Myocyte (in vitro differentiated cells): ENCODE measurements around the gene MORC4. TPM values are rescaled to one million over a fixed set of nuclear protein-coding genes. Genes with fewer than 3 reads are reported as not detected.

Experiments
- DNase-seq: peaks from one replicate; pipeline ENCODE4 v3.0.0-alpha.2; 2012; ENCODE audit warnings: low read depth
- polyA plus RNA-seq: library from polyadenylated mRNA; unstranded; fragments of >200 nt; gene quantifications from one replicate; pipeline ENCODE4 v1.2.1, GENCODE V29; 2012; ENCODE audit warnings: missing spikeins
- total RNA-seq: library from RNA; depleted of rRNA; stranded (reverse); fragments of >200 nt; gene quantifications from 2 replicates; pipeline ENCODE4 v1.2.3, GENCODE V29; 2014

MORC4 gene
- 30.6 and 31.8 TPM in 2 replicates for total RNA-seq
- polyA plus RNA-seq, result 23.9 TPM

DNA sequence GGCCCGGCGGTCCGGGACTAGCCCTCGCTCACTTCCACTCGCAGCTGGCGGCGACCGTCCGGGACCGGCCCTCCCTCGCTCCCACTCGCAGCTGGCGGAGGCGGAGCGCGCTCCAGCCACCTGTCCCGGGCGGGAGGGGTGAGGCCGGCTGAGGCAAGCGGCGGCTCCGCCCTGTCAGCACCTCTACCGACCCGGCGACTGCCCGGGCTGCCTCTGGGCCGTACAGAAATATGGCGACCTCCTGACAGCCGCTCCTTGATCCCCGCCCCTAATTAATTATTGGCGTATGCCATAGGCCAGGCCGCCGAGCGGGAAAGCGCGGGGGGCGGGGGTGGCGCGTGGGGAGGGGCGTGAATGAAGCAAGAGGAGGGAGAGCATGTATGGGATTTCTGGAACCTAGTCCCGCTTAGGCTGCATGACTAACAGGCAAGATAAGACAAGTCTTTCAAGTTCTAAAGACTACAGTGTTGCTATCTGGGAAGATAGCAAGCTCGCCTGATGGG lies at the start of gene MORC4:
TSS of gene MORC4 (minus strand) at position 200 of the 503 bp plus-strand sequence. CDS start 243 bp downstream, outside the sequence.
- DNase-seq, result peak; percentile 80

DNA sequence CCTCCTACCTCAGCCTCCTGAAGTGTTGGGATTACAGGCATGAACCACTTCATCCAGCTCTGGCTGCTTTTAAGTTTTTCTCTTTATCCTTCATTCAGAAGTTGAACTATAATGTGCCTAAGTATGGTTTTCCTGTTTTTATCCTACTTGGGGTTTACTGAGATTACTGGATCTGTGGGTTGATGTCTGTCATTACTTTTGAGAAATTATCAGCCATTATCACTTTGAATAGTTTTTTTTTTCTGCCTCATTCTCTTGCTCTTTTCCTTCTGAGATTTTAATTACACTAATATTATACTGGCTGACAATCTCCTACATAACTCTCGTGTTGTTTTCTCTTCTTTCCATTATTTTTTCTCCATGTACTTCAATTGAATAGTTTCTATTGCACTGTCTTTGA lies 47.6 kb upstream of the MORC4 start:
- no peak for DNase-seq

DNA sequence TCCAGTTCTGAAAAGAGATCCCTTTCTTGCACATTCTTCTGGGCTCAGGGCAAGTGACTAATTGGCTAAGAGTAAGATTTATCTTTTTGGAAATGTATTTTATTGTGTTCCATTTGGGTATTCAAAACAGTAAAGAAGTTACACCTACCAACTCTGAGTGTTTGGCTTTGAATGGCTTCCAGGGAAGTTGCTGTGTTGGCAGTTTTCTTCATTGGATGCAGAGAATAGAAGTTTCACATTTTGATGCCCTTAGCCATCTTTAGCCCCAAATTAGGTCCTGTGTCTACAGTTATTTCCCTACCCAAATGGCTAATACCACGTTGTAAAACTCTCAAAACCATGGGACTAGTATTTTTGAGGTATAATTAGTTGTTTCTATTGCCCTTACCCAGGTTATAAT lies 29.7 kb upstream of the MORC4 start:
- no peak for DNase-seq

DNA sequence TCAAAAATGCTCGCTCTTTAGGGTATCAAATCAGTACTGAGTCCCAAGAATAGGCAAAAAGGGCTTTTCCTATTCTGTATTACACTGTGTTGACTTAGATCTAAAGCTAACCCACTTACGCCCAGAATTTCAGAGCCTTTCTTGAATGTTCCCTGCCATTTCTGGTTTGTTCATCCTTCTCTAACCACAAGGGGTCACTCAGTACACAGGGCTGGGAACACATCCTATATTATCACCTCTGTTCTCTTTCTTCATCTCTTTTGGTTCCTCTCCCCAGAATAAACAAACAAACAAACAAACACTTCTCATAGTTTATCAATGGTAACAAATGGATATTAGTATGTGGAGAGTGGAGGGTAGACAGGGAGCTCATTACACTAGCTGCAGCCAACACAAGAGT lies 25.5 kb upstream of the MORC4 start:
- peak; percentile 13 for DNase-seq

DNA sequence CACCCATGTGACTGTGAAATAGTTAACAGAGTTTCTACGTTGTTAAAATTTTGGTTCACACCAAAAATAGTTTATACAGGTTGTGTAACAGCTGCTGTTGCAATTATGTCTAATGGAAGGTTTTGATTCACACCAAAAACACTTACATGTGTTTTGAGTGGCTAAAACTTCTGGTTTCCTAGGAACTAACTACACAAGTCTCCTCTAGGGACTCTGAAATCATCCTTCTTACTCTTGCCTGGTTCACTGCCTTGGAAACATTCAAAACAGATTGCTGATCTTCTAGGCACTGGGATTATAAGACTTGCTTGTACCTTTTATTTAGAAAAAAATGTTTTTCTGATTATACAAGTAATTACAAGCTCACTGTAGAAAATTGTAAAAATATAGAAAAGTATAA lies 14.9 kb upstream of the MORC4 start:
- peak; percentile 9 for DNase-seq

DNA sequence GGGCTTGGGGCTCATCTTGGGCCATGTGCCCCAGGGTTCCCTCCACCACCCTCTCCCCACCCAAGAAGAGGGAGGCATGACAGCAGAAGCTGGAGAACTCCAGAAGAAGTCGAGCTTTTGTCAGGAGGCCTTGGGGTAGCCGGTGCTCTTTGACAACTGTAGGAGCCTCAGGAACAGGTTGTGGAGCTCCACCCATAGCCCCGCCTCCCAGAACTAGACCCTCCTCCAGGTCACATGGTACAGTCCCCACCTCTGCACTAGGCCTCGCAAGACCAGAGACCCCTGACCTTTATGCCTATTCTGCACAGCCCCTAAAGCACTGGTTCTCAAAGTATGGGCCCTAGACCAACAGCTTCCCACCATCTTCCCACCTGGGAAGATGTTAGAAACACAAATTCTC lies 8.0 kb upstream of the MORC4 start:
- no peak for DNase-seq

DNA sequence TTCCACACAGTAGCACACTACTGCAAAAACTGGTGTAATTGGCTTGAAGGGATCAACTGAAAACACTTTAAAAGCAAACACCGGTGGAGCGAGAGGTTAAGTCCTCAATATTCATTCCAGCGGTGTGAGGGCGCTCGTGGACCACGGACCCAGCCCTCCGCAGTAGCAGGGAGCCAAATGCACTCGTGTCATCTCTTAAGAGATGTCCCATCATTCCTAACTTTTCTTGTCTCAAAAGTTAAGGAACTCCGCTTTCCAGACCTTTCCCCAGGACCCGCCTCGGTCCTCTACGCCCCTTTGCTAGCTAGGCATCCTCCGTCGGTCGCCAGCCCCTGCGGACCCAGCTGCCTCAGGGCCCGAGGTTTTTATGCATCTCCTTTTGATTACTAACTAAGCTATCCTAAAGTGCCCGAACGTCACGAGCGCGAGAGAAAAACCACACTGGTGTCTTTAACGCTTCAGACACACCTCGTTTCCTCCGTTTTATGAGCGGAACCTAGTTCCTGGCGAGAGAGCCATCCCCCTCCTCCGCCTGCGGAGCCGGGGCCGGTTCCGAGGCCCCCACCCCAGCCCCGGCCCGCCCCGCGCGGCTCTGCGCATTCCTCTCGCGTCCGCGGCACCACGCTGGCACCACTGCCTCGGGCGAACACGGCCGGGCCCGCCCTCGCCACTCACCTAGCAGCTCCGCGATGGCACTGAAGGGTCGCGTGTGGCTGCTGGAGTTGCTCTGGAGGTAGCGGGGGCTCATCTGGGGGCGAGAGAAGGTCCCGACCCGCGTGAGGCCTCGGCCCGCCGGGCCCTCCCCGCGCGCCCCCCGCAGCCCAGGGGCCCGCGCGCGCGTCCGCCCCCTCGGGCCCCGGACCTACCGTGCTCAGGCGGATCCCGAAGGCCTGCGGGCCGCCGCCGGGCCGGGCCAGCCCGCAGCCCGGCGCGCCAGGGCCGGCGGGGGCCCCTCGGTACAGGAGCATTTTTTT lies 723 bp downstream of the MORC4 start:
- peak; percentile 62 for DNase-seq

DNA sequence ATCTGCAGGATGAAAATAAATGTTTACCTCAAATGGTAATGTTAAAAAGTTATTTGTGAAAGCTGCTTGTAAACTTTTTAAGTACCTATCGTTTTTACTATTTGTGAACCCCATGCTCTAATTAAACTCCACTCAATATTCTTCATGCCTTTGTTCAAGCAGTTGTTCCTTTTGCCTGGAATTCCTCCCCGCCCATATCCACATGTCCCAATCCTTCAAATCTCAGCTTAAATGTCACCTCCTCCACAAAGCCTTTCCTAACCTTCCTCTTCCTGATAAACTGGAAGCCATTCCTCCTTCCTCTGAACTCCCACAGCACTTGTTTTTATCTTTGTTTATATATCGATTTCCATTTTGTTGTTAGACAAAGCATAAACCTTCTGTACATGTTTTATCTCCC lies 2.4 kb downstream of the MORC4 start:
- peak; percentile 50 for DNase-seq

DNA sequence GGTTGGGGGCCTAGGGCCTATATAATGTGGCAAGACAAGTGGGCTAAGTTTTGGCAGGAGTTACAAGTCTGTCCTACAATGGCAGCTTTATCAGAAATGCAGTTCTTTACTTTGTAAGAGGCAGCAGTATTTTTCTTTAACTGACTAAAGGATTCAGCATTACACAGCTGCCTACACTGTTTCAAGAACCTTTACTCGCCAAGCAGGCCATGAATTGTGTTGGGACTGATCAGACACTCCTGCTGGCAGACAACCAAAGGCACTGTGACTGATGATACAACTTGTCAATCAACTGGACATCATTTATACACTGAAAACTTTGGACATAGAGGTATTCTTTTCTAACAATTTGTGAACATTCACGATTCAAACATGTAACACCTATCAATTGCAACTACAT lies 4.3 kb downstream of the MORC4 start:
- no peak for DNase-seq

DNA sequence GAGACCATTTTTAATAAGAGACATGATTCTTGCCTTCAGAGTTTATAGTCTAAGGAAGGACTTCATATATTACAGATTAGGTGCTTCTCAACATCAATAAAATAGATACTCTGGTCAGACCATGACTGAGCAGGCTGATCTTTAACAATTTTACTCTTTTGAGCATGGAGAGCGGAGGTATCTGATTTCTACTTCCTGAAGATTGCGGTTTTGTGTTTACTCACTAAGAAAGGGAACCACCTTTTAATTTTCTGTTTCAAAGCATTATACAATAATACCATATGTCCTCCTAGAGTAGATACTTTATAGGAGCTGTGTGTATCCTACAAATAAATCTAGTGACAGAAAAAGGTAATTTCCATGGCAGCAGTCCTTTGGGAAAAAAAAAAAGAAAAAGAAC lies 12.5 kb downstream of the MORC4 start:
- DNase-seq, result no peak

DNA sequence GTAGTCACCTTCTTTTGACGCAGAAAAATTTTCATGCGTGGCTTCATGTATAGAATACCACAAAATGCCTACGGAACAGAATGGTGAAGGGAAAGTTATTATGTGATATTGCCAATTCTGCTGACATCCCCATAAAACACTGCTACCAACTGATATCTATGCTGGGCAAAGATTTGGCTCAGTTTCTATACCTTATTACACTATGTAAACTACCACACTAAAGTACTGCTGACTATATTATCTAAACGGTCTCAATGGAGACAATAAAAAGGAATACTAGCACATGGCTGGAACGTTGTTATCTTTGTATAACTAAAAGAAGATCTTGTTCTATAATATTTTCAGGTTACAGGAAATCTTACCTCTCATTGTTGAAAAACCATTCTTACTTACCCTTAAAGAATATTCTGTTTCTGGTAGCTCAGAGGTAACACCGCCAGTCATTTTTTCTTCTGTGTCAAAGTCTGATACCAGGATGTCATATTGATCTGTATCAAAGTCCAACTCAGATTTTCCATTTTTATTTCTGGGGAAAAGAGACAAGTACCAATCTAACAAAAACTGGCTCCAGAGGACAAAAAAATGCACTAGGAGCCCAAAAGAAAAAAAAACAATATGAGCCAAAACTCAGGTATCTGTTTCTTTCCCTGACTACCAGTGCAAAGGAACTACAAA lies 18.9 kb downstream of the MORC4 start:
- no peak for DNase-seq

DNA sequence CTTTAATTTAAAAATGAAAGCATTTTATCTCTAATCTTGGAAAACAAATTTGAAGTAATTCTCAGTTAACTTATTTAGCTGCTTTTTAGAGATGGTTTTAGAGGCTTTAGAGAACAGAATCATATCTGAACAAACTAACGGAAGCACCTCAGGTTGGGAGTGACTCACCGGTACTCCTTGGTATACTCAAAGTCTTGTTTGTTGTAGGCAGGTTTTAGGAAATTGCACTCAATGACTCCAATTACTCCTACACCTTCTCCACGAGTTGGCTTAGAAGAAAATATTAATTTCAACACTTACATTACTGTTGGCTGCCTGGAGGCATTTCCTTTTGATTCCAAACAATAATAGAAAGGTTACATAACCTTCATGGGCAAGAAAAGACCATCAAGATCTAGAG lies 23.6 kb downstream of the MORC4 start:
- DNase-seq, result no peak

DNA sequence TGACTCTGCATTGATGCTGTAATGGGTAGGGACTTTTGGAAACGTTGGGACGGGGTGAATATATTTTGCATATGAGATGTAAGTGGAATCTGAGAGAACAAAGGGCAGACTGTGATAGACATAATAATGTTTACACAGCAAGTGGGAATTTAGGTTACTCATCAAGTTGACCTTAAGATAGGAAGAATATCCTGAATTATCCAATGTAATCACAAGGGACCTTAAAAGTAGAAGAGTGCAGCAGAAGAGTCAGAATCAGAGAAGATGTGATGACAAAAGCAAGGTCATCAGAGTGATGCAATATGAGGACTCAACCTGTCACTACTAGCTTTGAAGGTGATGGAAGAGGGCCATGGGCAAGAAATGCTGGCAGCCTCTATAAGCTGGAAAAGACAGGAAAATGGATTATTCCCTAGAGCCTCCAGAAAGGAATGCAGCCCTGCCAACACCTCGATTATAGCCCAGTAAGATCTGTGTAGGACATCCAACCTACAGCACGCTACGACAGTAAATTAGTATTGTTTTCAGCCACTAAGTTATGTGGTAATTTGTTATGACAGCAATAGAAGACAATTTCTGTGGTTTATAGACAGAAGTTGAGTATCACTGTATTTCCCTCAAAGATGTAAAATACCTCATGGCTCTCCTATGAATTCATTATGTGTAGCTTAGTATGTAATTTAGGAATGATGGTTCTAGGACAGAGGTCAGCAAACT lies 26.4 kb downstream of the MORC4 start:
- DNase-seq, result no peak

DNA sequence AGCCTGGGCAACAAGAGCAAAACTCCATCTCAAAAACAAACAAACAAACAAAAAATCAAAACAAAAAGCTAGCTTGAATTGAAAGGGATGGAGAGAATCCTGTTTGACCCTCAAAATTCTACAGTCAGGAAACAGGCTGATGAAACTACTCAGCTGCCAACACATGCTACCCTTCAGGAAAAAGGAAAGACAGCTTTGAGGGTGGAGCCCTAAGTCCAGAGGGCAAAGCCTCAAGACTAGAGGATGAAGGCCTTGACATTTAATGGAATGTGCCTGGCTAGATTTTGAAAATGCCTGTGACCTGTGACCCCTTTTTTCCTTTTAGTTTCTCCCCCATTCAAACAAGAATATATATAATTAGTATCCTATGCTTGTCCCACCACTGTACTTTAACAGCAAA lies 27.1 kb downstream of the MORC4 start:
- no peak for DNase-seq

DNA sequence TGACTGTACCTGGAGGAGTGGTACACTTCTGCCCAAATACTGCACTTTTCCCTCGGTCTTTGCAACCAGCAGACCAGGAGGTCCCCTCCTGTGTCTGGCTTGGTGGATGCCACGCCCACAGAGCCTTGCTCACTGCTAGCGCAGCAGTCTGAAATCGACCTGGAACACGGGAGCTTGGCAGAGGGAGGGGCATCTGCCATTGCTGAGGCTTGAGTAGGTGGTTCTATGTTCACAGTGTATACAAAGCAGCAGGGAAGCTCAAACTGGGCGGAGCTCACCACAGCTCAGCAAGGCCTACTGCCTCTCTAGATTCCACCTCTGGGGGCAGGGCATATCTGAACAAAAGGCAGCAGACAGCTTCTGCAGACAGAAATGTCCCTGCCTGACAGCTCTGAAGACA lies 33.5 kb downstream of the MORC4 start:
- DNase-seq, result peak; percentile 5

DNA sequence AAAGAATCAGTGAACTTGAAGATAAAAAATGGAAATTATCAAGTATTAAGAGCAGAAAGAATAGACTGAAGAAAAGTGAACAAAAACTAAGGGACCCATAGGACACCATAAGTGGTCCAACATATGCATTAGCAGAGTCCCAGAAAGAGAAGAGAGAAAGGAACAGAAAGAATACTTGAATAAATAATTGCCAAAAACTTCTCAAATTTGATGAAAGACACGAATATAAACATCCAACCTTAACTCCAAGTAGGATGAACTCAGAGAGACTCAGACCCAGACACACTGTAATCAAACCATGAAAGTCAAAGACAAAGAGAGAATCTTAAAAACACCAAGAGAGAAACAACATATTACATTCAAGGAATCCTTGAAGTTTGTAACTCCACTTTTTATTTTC lies 35.7 kb downstream of the MORC4 start:
- no peak for DNase-seq

DNA sequence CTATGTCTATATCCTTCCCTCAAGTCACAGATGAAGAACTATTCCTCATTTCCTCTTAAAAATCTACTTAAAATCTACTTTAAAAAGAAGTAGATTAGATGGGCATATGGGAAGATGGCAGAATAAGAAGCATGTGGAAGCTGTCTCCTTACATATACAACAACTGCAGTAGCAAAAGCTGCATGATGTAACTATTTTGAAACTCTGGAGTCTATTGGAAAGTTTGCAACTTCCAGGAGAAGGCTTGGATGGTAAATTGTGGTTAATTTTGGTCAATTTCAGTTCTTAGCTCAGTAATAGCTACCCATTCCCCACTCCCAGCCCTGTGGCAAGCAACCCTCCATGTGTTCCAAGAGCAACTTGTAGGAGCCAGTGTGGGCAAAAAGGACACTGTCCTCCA lies 36.9 kb downstream of the MORC4 start:
- DNase-seq, result no peak

DNA sequence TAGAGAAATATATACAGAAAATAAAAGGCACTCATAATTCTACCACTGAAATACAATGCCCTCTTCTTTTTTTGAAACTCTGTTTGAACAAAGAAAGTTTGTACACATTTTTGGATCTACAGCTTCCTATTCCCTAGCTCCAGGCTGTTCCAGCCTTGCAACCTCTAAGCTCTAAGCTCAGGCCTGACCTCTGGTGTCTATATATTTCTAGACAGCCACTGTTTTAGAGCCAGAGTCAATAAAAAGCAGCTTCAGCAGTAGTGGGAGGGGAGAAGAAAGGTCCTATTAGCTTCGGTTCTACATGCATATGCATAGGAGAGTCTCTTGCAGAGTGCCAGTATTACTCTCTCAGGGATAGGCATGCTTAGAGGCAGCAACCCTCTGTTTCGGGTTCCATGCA lies 40.1 kb downstream of the MORC4 start:
- peak; percentile 9 for DNase-seq

DNA sequence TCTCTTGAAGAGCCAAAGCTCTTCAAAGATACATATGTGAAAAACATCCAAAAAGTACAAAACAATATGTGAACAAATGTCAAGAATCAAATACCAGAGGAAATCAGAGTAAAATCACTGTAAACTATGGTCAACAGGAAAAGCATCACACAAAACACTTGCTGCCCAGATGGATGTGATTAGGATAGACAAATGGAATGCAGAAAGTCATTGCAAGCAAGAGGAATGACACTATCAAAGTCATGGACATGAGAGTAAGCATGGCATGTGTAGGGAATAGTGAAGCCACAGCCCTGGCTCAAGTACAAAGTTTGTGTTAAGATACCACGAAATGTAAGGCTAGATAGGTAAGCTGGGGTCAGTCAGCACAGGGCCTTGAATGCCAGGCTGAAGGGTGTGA lies 42.2 kb downstream of the MORC4 start:
- DNase-seq, result no peak

DNA sequence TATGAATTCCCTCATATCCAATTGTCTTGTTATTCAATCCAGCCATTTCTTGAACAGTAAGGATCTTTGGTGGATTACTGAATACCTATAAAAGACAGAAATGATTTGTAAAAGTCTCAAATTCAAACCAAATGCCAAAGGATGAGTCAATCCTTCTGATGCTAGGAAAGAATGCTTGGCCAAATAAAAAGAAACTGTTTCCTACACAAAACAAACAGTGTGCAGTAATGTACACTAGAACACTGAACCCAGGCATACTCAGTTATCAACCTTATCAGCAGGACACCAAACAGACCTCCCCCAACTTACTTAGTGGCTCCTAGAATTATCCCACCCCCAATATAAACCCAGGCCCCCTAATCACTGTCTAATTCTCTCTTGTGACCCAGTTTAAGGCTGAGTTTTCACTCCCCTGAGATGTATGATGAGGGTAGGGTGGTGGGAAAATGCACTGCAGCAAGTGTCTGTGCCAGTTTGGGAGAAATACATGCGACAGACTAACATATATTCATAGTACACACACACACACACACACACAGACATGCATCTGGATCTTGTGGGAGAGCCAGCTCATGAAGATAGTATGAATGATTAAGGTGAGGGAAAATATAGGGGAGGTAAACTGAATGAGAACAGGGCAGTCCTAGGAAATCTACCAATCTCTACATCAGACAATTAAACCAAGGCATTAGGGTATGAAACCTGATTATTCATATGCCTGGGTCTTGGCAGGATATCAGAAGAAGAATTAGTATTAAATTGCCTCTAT lies 44.8 kb downstream of the MORC4 start:
- no peak for DNase-seq

DNA sequence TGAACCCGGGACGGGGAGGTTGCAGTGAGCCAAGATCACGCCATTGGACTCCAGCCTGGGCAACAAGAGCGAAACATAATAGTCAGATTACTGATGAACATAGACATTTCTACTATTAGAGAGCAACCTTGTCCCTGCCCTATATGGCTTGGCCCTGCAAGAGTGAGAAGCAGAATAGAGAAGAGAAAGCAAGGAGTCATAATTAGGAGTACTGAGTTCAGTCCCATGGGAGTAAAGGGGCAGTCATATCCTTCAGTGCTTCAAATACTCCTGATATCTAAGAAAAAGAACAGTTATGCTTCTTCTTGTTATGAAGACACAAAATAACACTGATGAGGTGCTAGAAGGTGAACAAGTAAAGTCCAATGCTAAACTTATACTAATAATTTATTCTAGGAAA lies 46.0 kb downstream of the MORC4 start:
- DNase-seq, result no peak
